Fibroblast of lung (primary cell): ENCODE results near the gene CNTNAP5. TPM values are rescaled to one million over a fixed set of nuclear protein-coding genes. Genes with fewer than 3 reads are reported as not detected.

Experiments used
- DNase-seq, 2 donors: peaks; one replicate each; pipeline versions ENCODE4 v3.0.0 to v3.0.0-alpha.2; 2010; ENCODE audit warnings: low read depth in 2 of 2
- H2AFZ ChIP-seq: 2 replicates; pipeline ENCODE4 v1.5.1; 2012; ENCODE audit warnings: low read length, control low read depth, inconsistent platforms
- H3K27ac ChIP-seq: 2 replicates; pipeline ENCODE4 v1.5.1; 2011; ENCODE audit warnings: low read length, control low read depth; ENCODE audit not compliant: insufficient read depth
- H3K27me3 ChIP-seq: 2 replicates; pipeline ENCODE4 v1.5.1; 2011; ENCODE audit warnings: mild to moderate bottlenecking, low read length; ENCODE audit not compliant: control insufficient read depth, insufficient read depth
- H3K36me3 ChIP-seq: 2 replicates; pipeline ENCODE4 v1.5.1; 2011; ENCODE audit warnings: low read length; ENCODE audit not compliant: control insufficient read depth, insufficient read depth
- H3K4me1 ChIP-seq: 2 replicates; pipeline ENCODE4 v1.5.1; 2011; ENCODE audit warnings: low read length; ENCODE audit not compliant: control insufficient read depth, insufficient read depth; ENCODE audit errors: extremely low read depth
- H3K4me2 ChIP-seq: 2 replicates; pipeline ENCODE4 v1.5.1; 2011; ENCODE audit warnings: low read length, control low read depth; ENCODE audit not compliant: insufficient read depth; ENCODE audit errors: extremely low read depth
- H3K4me3 ChIP-seq, 4 experiments: fragments of 200-600 bp in 1 of 4; sonication (generic) in 1 of 4; replicated peaks in 1 of 4; 2 replicates each; pipeline ENCODE4 v1.5.1; 2011 to 2016; ENCODE audit warnings: low read length in 4 of 4, low read depth in 3 of 4, mild to moderate bottlenecking in 3 of 4, control low read depth in 2 of 4, inconsistent platforms in 1 of 4, mixed read lengths in 1 of 4; ENCODE audit not compliant: insufficient read depth in 1 of 4; ENCODE audit errors: control extremely low read depth in 1 of 4
- H3K79me2 ChIP-seq: 2 replicates; pipeline ENCODE4 v1.5.1; 2012; ENCODE audit warnings: mild to moderate bottlenecking, low read length, inconsistent platforms; ENCODE audit not compliant: control insufficient read depth, insufficient read depth
- H3K9ac ChIP-seq: 2 replicates; pipeline ENCODE4 v1.5.1; 2011; ENCODE audit warnings: mild to moderate bottlenecking, low read length, control low read depth; ENCODE audit not compliant: insufficient read depth
- H3K9me3 ChIP-seq: 2 replicates; pipeline ENCODE4 v1.5.1; 2012; ENCODE audit warnings: low read depth, low read length; ENCODE audit not compliant: control insufficient read depth, insufficient read depth
- H4K20me1 ChIP-seq: 2 replicates; pipeline ENCODE4 v1.5.1; 2011; ENCODE audit warnings: low read length; ENCODE audit not compliant: control insufficient read depth, insufficient read depth; ENCODE audit errors: extremely low read depth
- CTCF ChIP-seq, 2 donors: IDR thresholded peaks in 1 of 2; conservative IDR thresholded peaks in 1 of 2; 1 replicate in 1 of 2; 2 replicates in 1 of 2; pipeline ENCODE4 v1.5.1; 2011 to 2012; ENCODE audit warnings: low read length in 2 of 2, control low read depth in 1 of 2, inconsistent platforms in 1 of 2, low read depth in 1 of 2, mild to moderate bottlenecking in 1 of 2
- EZH2 ChIP-seq: IDR thresholded peaks from 2 replicates; pipeline ENCODE4 v1.5.1; 2012; ENCODE audit warnings: low read length, control low read depth, mild to moderate bottlenecking; ENCODE audit errors: missing control alignments
- polyA plus RNA-seq, 2 donors: library from polyadenylated mRNA; depleted of rRNA in 1 of 2; stranded (reverse) in 1 of 2; unstranded in 1 of 2; fragments of >200 nt; gene quantifications; 2 replicates each; pipeline ENCODE4 v1.2.1, GENCODE V29; 2011 to 2012; ENCODE audit warnings: missing spikeins in 1 of 2
- total RNA-seq: library from RNA; depleted of rRNA; stranded (reverse); fragments of >200 nt; gene quantifications from 2 replicates; pipeline ENCODE4 v1.2.1, GENCODE V29; 2014

The CNTNAP5 gene
- total and polyA plus RNA-seq, 2 donors (not counting 1 experiment from before 2014, with no cell fraction given), result not detected

GRCh38 chr2:124530203-124530602 is 505.1 kb downstream of the CNTNAP5 start:
- no peaks in the 10 kb centered on the region for H4K20me1 ChIP-seq
- no peaks in the 10 kb centered on the region for H3K27me3 ChIP-seq
- no peaks in the 10 kb centered on the region for H3K36me3 ChIP-seq
- no peak overlapping the region for H3K4me2 ChIP-seq
- H3K9me3 ChIP-seq, result no peaks in the 10 kb centered on the region
- H3K79me2 ChIP-seq, result no peaks in the 10 kb centered on the region
- TF ChIP-seq EZH2, result no peak
- TF ChIP-seq CTCF (conservative IDR thresholded peaks at IDR 0.05 in 1 of 2, IDR thresholded peaks at IDR 0.05 in 1 of 2; ENCODE audit: low read depth in 1 of 2, low read length in 2 of 2), result no peak
- H3K4me3 ChIP-seq, result no peak overlapping the region
- DNase-seq, result no peak
- H3K4me1 ChIP-seq, result no peaks in the 10 kb centered on the region
- no peak overlapping the region for H3K9ac ChIP-seq
- H2AFZ ChIP-seq, result no peak overlapping the region
- H3K27ac ChIP-seq, result no peak overlapping the region

GRCh38 chr2:124533226-124533954 is 508.3 kb downstream of the CNTNAP5 start:
- TF ChIP-seq EZH2 (no peak), CTCF (conservative IDR thresholded peaks at IDR 0.05 in 1 of 2, IDR thresholded peaks at IDR 0.05 in 1 of 2; ENCODE audit: low read depth in 1 of 2, low read length in 2 of 2) (no peak)
- Histone ChIP-seq H3K9me3 (no peaks in the 10 kb centered on the region), H3K27ac (no peak overlapping the region), H3K36me3 (no peaks in the 10 kb centered on the region), H3K4me2 (no peak overlapping the region), H3K4me3 (no peak overlapping the region), H4K20me1 (no peaks in the 10 kb centered on the region), H2AFZ (no peak overlapping the region), H3K27me3 (no peaks in the 10 kb centered on the region), H3K79me2 (no peaks in the 10 kb centered on the region), H3K4me1 (no peaks in the 10 kb centered on the region), H3K9ac (no peak overlapping the region)
- no peak for DNase-seq

DNA sequence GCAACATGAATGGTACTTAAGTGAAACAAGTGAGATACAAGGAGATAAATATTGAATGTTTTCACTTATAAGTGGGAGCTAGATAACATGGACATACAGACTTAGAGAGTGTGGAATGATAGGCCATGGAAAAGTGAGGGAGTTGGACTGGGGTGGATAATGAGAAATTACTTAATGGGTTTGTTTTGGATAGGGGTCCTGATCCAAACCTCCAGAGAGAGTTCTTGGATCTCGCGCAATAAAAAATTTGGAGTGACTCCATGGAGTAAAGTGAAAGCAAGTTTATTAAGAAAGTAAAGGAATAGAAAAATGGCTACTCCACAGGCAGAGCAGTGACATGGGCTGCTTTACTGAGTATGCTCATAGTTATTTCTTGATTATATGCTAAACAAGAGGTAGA is 508.9 kb downstream of the CNTNAP5 start:
- no peak overlapping the region for H3K4me3 ChIP-seq
- H2AFZ ChIP-seq, result no peak overlapping the region
- H3K79me2 ChIP-seq, result no peaks in the 10 kb centered on the region
- DNase-seq, result no peak
- no peak overlapping the region for H3K9ac ChIP-seq
- H3K4me2 ChIP-seq, result no peak overlapping the region
- H3K27me3 ChIP-seq, result no peaks in the 10 kb centered on the region
- no peaks in the 10 kb centered on the region for H3K9me3 ChIP-seq
- no peak overlapping the region for H3K27ac ChIP-seq
- H3K4me1 ChIP-seq, result no peaks in the 10 kb centered on the region
- H3K36me3 ChIP-seq, result no peaks in the 10 kb centered on the region
- no peak for TF ChIP-seq EZH2
- no peak for TF ChIP-seq CTCF (conservative IDR thresholded peaks at IDR 0.05 in 1 of 2, IDR thresholded peaks at IDR 0.05 in 1 of 2; ENCODE audit: low read depth in 1 of 2, low read length in 2 of 2)
- H4K20me1 ChIP-seq, result no peaks in the 10 kb centered on the region
